Endothelial cell of umbilical vein (primary cell): ENCODE results near the gene MAEA. TPM values are rescaled to one million over a fixed set of nuclear protein-coding genes. Genes with fewer than 3 reads are reported as not detected.

ENCODE experiments used
- BruUV-seq: library from RNA; stranded (reverse); fragments of 400-500 nt; replicated peaks from 2 replicates; lab custom pipeline; 2021; lab: Mats Ljungman, UMichigan
- CTCF ChIA-PET: fragments of 300-600, 350-600 bp; sonication (Branson Sonifier 250); formaldehyde crosslinking; loops from one replicate; lab custom pipeline; 2021; ENCODE audit warnings: antibody characterized with exemption, inconsistent platforms; lab: Charles Lee
- POLR2A ChIA-PET: fragments of 300-600, 350-600 bp; sonication (Branson Sonifier 250); formaldehyde crosslinking; loops from one replicate; lab custom pipeline; 2021; ENCODE audit warnings: antibody characterized with exemption, inconsistent platforms; lab: Charles Lee
- DNase-seq: peaks from one replicate; pipeline ENCODE4 v3.0.0-alpha.2; 2011; ENCODE audit warnings: low read depth, low spot score
- FAIRE-seq: peaks from 2 replicates; lab custom pipeline; 2011; peaks lifted over from hg19 to GRCh38; lab: Jason Lieb, UNC
- H2AFZ ChIP-seq: 2 replicates; pipeline ENCODE4 v1.6.0; 2012; ENCODE audit warnings: low read depth, low read length, control low read depth, inconsistent platforms
- H3K27ac ChIP-seq: 2 replicates; pipeline ENCODE4 v1.5.1; 2011; ENCODE audit warnings: low read depth, mild to moderate bottlenecking, control low read depth, low read length, moderate library complexity; ENCODE audit not compliant: insufficient read depth
- H3K27me3 ChIP-seq, 2 experiments: 2 replicates each; pipeline versions ENCODE4 v1.6.0 to v1.6.1; 2011; ENCODE audit warnings: low read length in 2 of 2, mixed read lengths in 1 of 2; ENCODE audit not compliant: control insufficient read depth in 2 of 2, insufficient read depth in 2 of 2
- H3K36me3 ChIP-seq, 2 experiments: 2 replicates in 1 of 2; 3 replicates in 1 of 2; pipeline ENCODE4 v1.5.1; 2011; ENCODE audit warnings: low read length in 2 of 2, mild to moderate bottlenecking in 1 of 2, moderate library complexity in 1 of 2; ENCODE audit not compliant: control insufficient read depth in 2 of 2, insufficient read depth in 2 of 2; ENCODE audit errors: extremely low read depth in 1 of 2
- H3K4me1 ChIP-seq: 3 replicates; pipeline ENCODE4 v1.5.1; 2011; ENCODE audit warnings: mild to moderate bottlenecking, low read length; ENCODE audit not compliant: control insufficient read depth, insufficient read depth; ENCODE audit errors: extremely low read depth
- H3K4me2 ChIP-seq: 2 replicates; pipeline ENCODE4 v1.6.1; 2011; ENCODE audit warnings: low read length, control low read depth, mixed read lengths; ENCODE audit not compliant: insufficient read depth
- H3K4me3 ChIP-seq, 3 experiments: fragments of 200-600 bp in 1 of 3; sonication (generic), shearing (Covaris generic) in 1 of 3; replicated peaks in 1 of 3; 2 replicates each; pipeline ENCODE4 v1.5.1; 2011 to 2016; ENCODE audit warnings: control low read depth in 3 of 3, low read length in 3 of 3, mild to moderate bottlenecking in 2 of 3, inconsistent platforms in 1 of 3, low read depth in 1 of 3, moderate library complexity in 1 of 3; ENCODE audit not compliant: insufficient read depth in 1 of 3
- H3K79me2 ChIP-seq: 2 replicates; pipeline ENCODE4 v1.6.0; 2012; ENCODE audit warnings: low read length, inconsistent platforms; ENCODE audit not compliant: control insufficient read depth, insufficient read depth
- H3K9ac ChIP-seq: replicated peaks from 2 replicates; pipeline ENCODE3; 2011; ENCODE audit warnings: low read length, control low read depth; ENCODE audit not compliant: insufficient read depth; ENCODE audit errors: extremely low read depth
- H3K9me1 ChIP-seq: replicated peaks from 3 replicates; pipeline ENCODE4 v1.6.0; 2011; ENCODE audit warnings: mild to moderate bottlenecking, low read length; ENCODE audit not compliant: control insufficient read depth, insufficient read depth; ENCODE audit errors: extremely low read depth
- H3K9me3 ChIP-seq: replicated peaks from 2 replicates; pipeline ENCODE4 v1.5.1; 2012; ENCODE audit warnings: low read length, inconsistent platforms; ENCODE audit not compliant: control insufficient read depth, insufficient read depth
- H4K20me1 ChIP-seq: replicated peaks from 2 replicates; pipeline ENCODE3; 2011; ENCODE audit warnings: mild to moderate bottlenecking, low read length; ENCODE audit not compliant: control insufficient read depth, insufficient read depth; ENCODE audit errors: extremely low read depth
- EZH2 ChIP-seq: IDR thresholded peaks from 2 replicates; pipeline ENCODE4 v1.6.1; 2012; ENCODE audit warnings: borderline replicate concordance, low read depth, mild to moderate bottlenecking, moderate library complexity, low read length, inconsistent platforms; ENCODE audit not compliant: severe bottlenecking
- FOS ChIP-seq: IDR thresholded peaks from 2 replicates; pipeline ENCODE4 v1.6.1; 2011; ENCODE audit warnings: mild to moderate bottlenecking, low read length, moderate library complexity, borderline replicate concordance; ENCODE audit not compliant: insufficient read depth
- GATA2 ChIP-seq: IDR thresholded peaks from 2 replicates; pipeline ENCODE4 v1.7.0; 2011; ENCODE audit warnings: low read depth, mild to moderate bottlenecking, moderate library complexity, mixed read lengths, low read length; ENCODE audit not compliant: insufficient read length, insufficient read depth
- JUN ChIP-seq: IDR thresholded peaks from 2 replicates; pipeline ENCODE4 v1.6.1; 2011; ENCODE audit warnings: borderline replicate concordance, low read depth; ENCODE audit not compliant: insufficient read length, insufficient read depth
- MAX ChIP-seq: IDR thresholded peaks from 2 replicates; pipeline ENCODE4 v1.6.1; 2011; ENCODE audit not compliant: insufficient read depth, insufficient read length
- MYC ChIP-seq: IDR thresholded peaks from one replicate; pipeline ENCODE4 v1.6.1; 2011; ENCODE audit warnings: mild to moderate bottlenecking, low read depth, low read length
- POLR2A ChIP-seq: IDR thresholded peaks from 2 replicates; pipeline ENCODE4 v1.6.1; 2012; ENCODE audit warnings: low read depth, mild to moderate bottlenecking, control low read depth, low read length
- POLR2AphosphoS5 ChIP-seq: IDR thresholded peaks from 2 replicates; pipeline ENCODE4 v1.6.1; 2012; ENCODE audit warnings: low read depth, mild to moderate bottlenecking, control low read depth, low read length, moderate library complexity; ENCODE audit not compliant: insufficient read depth
- dilution Hi-C: fragments of 300-500 bp; cut with MboI; formaldehyde crosslinking; loops from one replicate; pipeline ENCODE4 v1.15.0; 2019; ENCODE audit warnings: low sequenced_read_pairs; ENCODE audit not compliant: extremely low pct_ligation_motif_present
- intact Hi-C: fragments of 100-400 bp; cut with micrococcal nuclease; formaldehyde crosslinking; loops from one replicate; pipeline ENCODE4 v1.10.0; 2022
- polyA plus RNA-seq, 4 experiments: library from polyadenylated mRNA; depleted of rRNA in 3 of 4; stranded (reverse) in 3 of 4; unstranded in 1 of 4; fragments of >200 nt; gene quantifications; 2 replicates each; pipeline versions ENCODE4 v1.2.1 to v1.2.3, GENCODE V29; 2011 to 2012; ENCODE audit warnings: missing spikeins in 1 of 4
- total RNA-seq: library from RNA; stranded (reverse); gene quantifications from 2 replicates; pipeline ENCODE4 v1.2.3, GENCODE V29; 2021
- TF ChIP-seq, protein P1 (sequence below), 2 donors: IDR thresholded peaks; 1 replicate in 1 of 2; 2 replicates in 1 of 2; pipeline ENCODE4 v1.5.1; 2011; ENCODE audit warnings: low read length in 2 of 2, mild to moderate bottlenecking in 2 of 2, moderate library complexity in 2 of 2, control low read depth in 1 of 2, inconsistent platforms in 1 of 2, low read depth in 1 of 2; ENCODE audit not compliant: insufficient read depth in 1 of 2; ENCODE audit errors: extremely low read depth in 1 of 2

Gene MAEA
- total and polyA plus RNA-seq, 2 donors (not counting 3 experiments of a cell fraction or from before 2014, with no cell fraction given) = 66.0 to 108 TPM

DNA sequence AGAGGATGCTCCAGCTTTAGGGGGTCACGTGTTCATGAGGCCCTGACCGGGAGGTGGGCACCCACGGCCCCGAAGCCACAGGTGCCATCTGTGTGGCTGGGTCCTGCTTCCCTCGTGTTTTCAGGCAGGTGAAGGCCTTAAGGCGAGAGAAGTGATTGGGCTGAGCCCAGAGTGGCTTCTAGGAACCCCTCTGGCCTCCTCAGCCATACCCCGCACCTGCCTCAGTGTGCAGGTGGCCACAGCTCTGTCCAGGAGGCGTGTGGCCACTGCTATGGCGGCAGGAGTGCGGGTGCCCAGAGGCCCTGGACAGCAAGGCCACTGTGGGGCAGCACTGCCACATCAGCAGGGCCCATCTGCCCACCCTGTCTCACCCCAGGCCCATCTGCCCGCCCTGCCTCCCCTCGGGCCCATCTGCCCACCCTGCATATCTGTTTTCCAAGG is 91.5 kb downstream of the MAEA start:
- Histone ChIP-seq H4K20me1 (no peaks in the 10 kb centered on the region), H3K9ac (no peak overlapping the region), H3K27me3 (no peaks in the 10 kb centered on the region), H3K4me1 (no peaks in the 10 kb centered on the region), H3K79me2 (no peaks in the 10 kb centered on the region), H3K4me2 (no peak overlapping the region), H3K9me1 (no peaks in the 10 kb centered on the region), H2AFZ (no peak overlapping the region), H3K27ac (no peak overlapping the region), H3K9me3 (no peaks in the 10 kb centered on the region), H3K36me3 (no peaks in the 10 kb centered on the region), H3K4me3 (no peak overlapping the region)
- BruUV-seq = no TSS peak
- dilution Hi-C loops (no loop called here), intact Hi-C loops (no loop called here)
- no peak for TF ChIP-seq JUN
- no peak for TF ChIP-seq EZH2
- no peak for TF ChIP-seq FOS
- no peak for TF ChIP-seq POLR2A
- TF ChIP-seq MYC = no peak
- ChIA-PET POLR2A (no interaction called here), CTCF (no interaction called here)
- no peak for FAIRE-seq
- no peak for DNase-seq

- Histone ChIP-seq H3K36me3 (no peaks in the 10 kb centered on the region), H3K27ac (no peak overlapping the region), H4K20me1 (no peaks in the 10 kb centered on the region), H3K4me3 (no peak overlapping the region), H3K79me2 (no peaks in the 10 kb centered on the region), H3K27me3 (no peaks in the 10 kb centered on the region), H2AFZ (no peak overlapping the region), H3K9ac (no peak overlapping the region), H3K4me2 (no peak overlapping the region), H3K4me1 (no peaks in the 10 kb centered on the region), H3K9me1 (no peaks in the 10 kb centered on the region), H3K9me3 (no peaks in the 10 kb centered on the region)
- TF ChIP-seq EZH2 (no peak), MAX (no peak), MYC (no peak), JUN (no peak), POLR2A (no peak), GATA2 (no peak), FOS (no peak), POLR2AphosphoS5 (no peak)
- TF ChIP-seq, protein P1, sequence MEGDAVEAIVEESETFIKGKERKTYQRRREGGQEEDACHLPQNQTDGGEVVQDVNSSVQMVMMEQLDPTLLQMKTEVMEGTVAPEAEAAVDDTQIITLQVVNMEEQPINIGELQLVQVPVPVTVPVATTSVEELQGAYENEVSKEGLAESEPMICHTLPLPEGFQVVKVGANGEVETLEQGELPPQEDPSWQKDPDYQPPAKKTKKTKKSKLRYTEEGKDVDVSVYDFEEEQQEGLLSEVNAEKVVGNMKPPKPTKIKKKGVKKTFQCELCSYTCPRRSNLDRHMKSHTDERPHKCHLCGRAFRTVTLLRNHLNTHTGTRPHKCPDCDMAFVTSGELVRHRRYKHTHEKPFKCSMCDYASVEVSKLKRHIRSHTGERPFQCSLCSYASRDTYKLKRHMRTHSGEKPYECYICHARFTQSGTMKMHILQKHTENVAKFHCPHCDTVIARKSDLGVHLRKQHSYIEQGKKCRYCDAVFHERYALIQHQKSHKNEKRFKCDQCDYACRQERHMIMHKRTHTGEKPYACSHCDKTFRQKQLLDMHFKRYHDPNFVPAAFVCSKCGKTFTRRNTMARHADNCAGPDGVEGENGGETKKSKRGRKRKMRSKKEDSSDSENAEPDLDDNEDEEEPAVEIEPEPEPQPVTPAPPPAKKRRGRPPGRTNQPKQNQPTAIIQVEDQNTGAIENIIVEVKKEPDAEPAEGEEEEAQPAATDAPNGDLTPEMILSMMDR (IDR thresholded peaks at IDR 0.05; ENCODE audit: extremely low read depth in 1 of 2, insufficient read depth in 1 of 2, low read depth in 1 of 2, low read length in 2 of 2) = no peak
- DNase-seq = no peak
- CTCF ChIA-PET = no interaction called here
- FAIRE-seq = no peak
- intact Hi-C loops (no loop called here), dilution Hi-C loops (no loop called here)
- POLR2A ChIA-PET = no interaction called here
- no TSS peak for BruUV-seq
Observed at GRCh38 chr4:1381944-1382541, 92.4 kb downstream of the MAEA start.
